Measurements from ENCODE around the gene ITGAE.

ITGAE gene

GRCh38 chr17:3723556-3724377 lies 77.2 kb downstream of the ITGAE start, which contains the start of gene HASPIN (continued):
- TF ChIP-seq EGR2 (tag by site-specific recombination; IDR thresholded peaks at IDR 0.05; ENCODE audit: low read depth) (no peak), REST (tag by site-specific recombination; IDR thresholded peaks at IDR 0.05) (no peak), ZBTB21 (tag by site-specific recombination; IDR thresholded peaks at IDR 0.05) (no peak), ZBTB48 (tag by site-specific recombination; IDR thresholded peaks at IDR 0.05) (peak; percentile 91), GLI2 (tag by site-specific recombination; IDR thresholded peaks at IDR 0.05; ENCODE audit: borderline replicate concordance, low read depth) (no peak), GLI4 (tag by site-specific recombination; IDR thresholded peaks at IDR 0.05) (no peak), GLIS2 (tag by site-specific recombination; IDR thresholded peaks at IDR 0.05) (peak; percentile 39; the same call in 1 of the 2 replicates), GLIS1 (tag by site-specific recombination; IDR thresholded peaks at IDR 0.05) (0 out of 2 replicates have a peak, but pooled peaks have one; percentile 20), ZNF777 (tag by site-specific recombination; IDR thresholded peaks at IDR 0.05; ENCODE audit: borderline replicate concordance) (no peak), ZSCAN18 (tag by site-specific recombination; IDR thresholded peaks at IDR 0.05) (0 out of 2 replicates have a peak, but pooled peaks have one; percentile 8), ATF2 (tag by site-specific recombination; IDR thresholded peaks at IDR 0.05; ENCODE audit: low read depth) (no peak), ZNF488 (tag by site-specific recombination; IDR thresholded peaks at IDR 0.05) (0 out of 2 replicates have a peak, but pooled peaks have one; percentile 43), ZNF280D (tag by site-specific recombination; IDR thresholded peaks at IDR 0.05) (no peak), ZNF19 (tag by site-specific recombination; IDR thresholded peaks at IDR 0.05; ENCODE audit: low read depth) (no peak), ZNF555 (tag by site-specific recombination; conservative IDR thresholded peaks at IDR 0.05) (no peak), ZNF184 (tag by site-specific recombination; IDR thresholded peaks at IDR 0.05) (no peak), ZBTB49 (tag by site-specific recombination; IDR thresholded peaks at IDR 0.05; ENCODE audit: low read depth) (no peak), ZNF623 (tag by site-specific recombination; IDR thresholded peaks at IDR 0.05) (no peak), ZSCAN4 (tag by site-specific recombination; IDR thresholded peaks at IDR 0.05) (no peak; the same call in none of the 2 replicates), ZNF16 (tag by site-specific recombination; IDR thresholded peaks at IDR 0.05; ENCODE audit: low read depth) (no peak), ZNF404 (tag by site-specific recombination; IDR thresholded peaks at IDR 0.05) (no peak), ZFP69B (tag by site-specific recombination; IDR thresholded peaks at IDR 0.05) (peak; percentile 17), KLF10 (tag by site-specific recombination; IDR thresholded peaks at IDR 0.05) (peak; percentile 74; the same call in 1 of the 2 replicates), HOXC10 (CRISPR knock-in tag; IDR thresholded peaks at IDR 0.05) (no peak), ZNF324 (tag by site-specific recombination; IDR thresholded peaks at IDR 0.05) (peak; percentile 89)

Data from HEK293 (cell line).